RWPE2 (cell line): ENCODE data around the gene TOB1.
A peak's percentile ranks its signal among the peaks of the same experiment; 100 is the strongest.

ENCODE experiments used
- ATAC-seq: fragments of 200-7000 bp; cut with Tn5 transposase; 3 replicates; pipeline ENCODE4 v1.9.1; 2021; ENCODE audit warnings: low read depth
- DNase-seq: peaks from one replicate; pipeline ENCODE4 v3.0.0-alpha.2; 2020; ENCODE audit warnings: low spot score
- H3K27ac ChIP-seq: fragments of 450-650 bp; 2 replicates; pipeline ENCODE4 v1.5.1; 2017; ENCODE audit warnings: mild to moderate bottlenecking; ENCODE audit not compliant: poor library complexity, severe bottlenecking
- H3K27me3 ChIP-seq: fragments of 250-450 bp; sonication (Bioruptor Pico); 2 replicates; pipeline ENCODE4 v1.5.1; 2021; ENCODE audit warnings: mild to moderate bottlenecking, moderate library complexity; ENCODE audit not compliant: insufficient read depth, poor library complexity, severe bottlenecking
- H3K36me3 ChIP-seq: fragments of 250-450 bp; sonication (Bioruptor Pico); 2 replicates; pipeline ENCODE4 v1.5.1; 2020; ENCODE audit warnings: low read depth, mild to moderate bottlenecking, moderate library complexity
- H3K4me1 ChIP-seq: fragments of 250-450 bp; sonication (Bioruptor Pico); 2 replicates; pipeline ENCODE4 v1.5.1; 2021; ENCODE audit warnings: mild to moderate bottlenecking, moderate library complexity; ENCODE audit not compliant: insufficient read depth, poor library complexity, severe bottlenecking
- H3K4me3 ChIP-seq: fragments of 250-450 bp; sonication (Bioruptor Pico); 2 replicates; pipeline ENCODE4 v1.5.1; 2021; ENCODE audit warnings: mild to moderate bottlenecking, moderate library complexity; ENCODE audit not compliant: severe bottlenecking
- H3K9me3 ChIP-seq: fragments of 250-450 bp; sonication (Bioruptor Pico); 2 replicates; pipeline ENCODE4 v1.5.1; 2021; ENCODE audit warnings: mild to moderate bottlenecking, moderate library complexity; ENCODE audit not compliant: severe bottlenecking
- CTCF ChIP-seq: fragments of 450-650 bp; IDR thresholded peaks from one replicate; pipeline ENCODE4 v1.5.1; 2017; ENCODE audit warnings: mild to moderate bottlenecking, moderate library complexity; ENCODE audit not compliant: poor library complexity, severe bottlenecking

Gene TOB1

GRCh38 chr17:50875074-50875473, 8.9 kb upstream of the TOB1 start:
- no peak for TF ChIP-seq CTCF
- H3K4me1 ChIP-seq = peaks cover 4% of the 10 kb centered on the region
- peaks cover 2% of the 10 kb centered on the region for H3K9me3 ChIP-seq
- H3K36me3 ChIP-seq = no peaks in the 10 kb centered on the region
- ATAC-seq = no peak
- H3K27ac ChIP-seq = no peak overlapping the region
- no peak overlapping the region for H3K4me3 ChIP-seq
- DNase-seq = no peak
- H3K27me3 ChIP-seq = no peaks in the 10 kb centered on the region

- Histone ChIP-seq H3K4me3 (no peak overlapping the region), H3K4me1 (peaks cover 12% of the 10 kb centered on the region), H3K36me3 (no peaks in the 10 kb centered on the region), H3K27me3 (no peaks in the 10 kb centered on the region), H3K27ac (no peak overlapping the region), H3K9me3 (no peaks in the 10 kb centered on the region)
- DNase-seq (no peak), ATAC-seq (0 out of 3 replicates have a peak, but pooled peaks have one; percentile 29)
- TF ChIP-seq CTCF = no peak
Observed at GRCh38 chr17:50872710-50873424, 6.7 kb upstream of the TOB1 start.

GRCh38 chr17:50871898-50872297, 5.7 kb upstream of the TOB1 start:
- H3K9me3 ChIP-seq = no peaks in the 10 kb centered on the region
- no peak overlapping the region for H3K27ac ChIP-seq
- no peaks in the 10 kb centered on the region for H3K36me3 ChIP-seq
- DNase-seq (no peak), ATAC-seq (no peak)
- peaks cover 12% of the 10 kb centered on the region for H3K4me1 ChIP-seq
- TF ChIP-seq CTCF = no peak
- no peak overlapping the region for H3K4me3 ChIP-seq
- no peaks in the 10 kb centered on the region for H3K27me3 ChIP-seq

GRCh38 chr17:50871364-50871763, 5.2 kb upstream of the TOB1 start:
- H3K9me3 ChIP-seq = no peaks in the 10 kb centered on the region
- DNase-seq (no peak), ATAC-seq (no peak)
- H3K27ac ChIP-seq = no peak overlapping the region
- TF ChIP-seq CTCF = no peak
- H3K4me1 ChIP-seq = peaks cover 12% of the 10 kb centered on the region
- H3K27me3 ChIP-seq = no peaks in the 10 kb centered on the region
- H3K4me3 ChIP-seq = no peak overlapping the region
- no peaks in the 10 kb centered on the region for H3K36me3 ChIP-seq

- Histone ChIP-seq H3K4me1 (peaks cover 22% of the 10 kb centered on the region), H3K27me3 (no peaks in the 10 kb centered on the region), H3K9me3 (no peaks in the 10 kb centered on the region), H3K36me3 (peaks cover 16% of the 10 kb centered on the region), H3K27ac (peak overlapping the region; percentile 98), H3K4me3 (peak overlapping the region; percentile 95)
- TF ChIP-seq CTCF = no peak
- DNase-seq = no peak
- ATAC-seq = no peak
Observed at GRCh38 chr17:50868602-50869001, 2.4 kb upstream of the TOB1 start.
